HL-60 (cell line): ENCODE data around the gene COQ8B.

Experiments used
- DNase-seq, 2 experiments: peaks; one replicate each; pipeline ENCODE4 v3.0.0-alpha.2; 2010 to 2020; ENCODE audit warnings: low read depth in 1 of 2, low spot score in 1 of 2
- H3K27ac ChIP-seq: fragments of 250-450 bp; sonication (Bioruptor Pico); replicated peaks from 2 replicates; pipeline ENCODE4 v1.5.1; 2020; ENCODE audit warnings: mild to moderate bottlenecking, moderate library complexity
- H3K27me3 ChIP-seq: fragments of 250-450 bp; sonication (Bioruptor Pico); 2 replicates; pipeline ENCODE4 v1.5.1; 2021; ENCODE audit warnings: mild to moderate bottlenecking, moderate library complexity; ENCODE audit not compliant: insufficient read depth, poor library complexity, severe bottlenecking
- H3K4me3 ChIP-seq: replicated peaks from 2 replicates; pipeline ENCODE4 v1.5.1; 2011; ENCODE audit warnings: mild to moderate bottlenecking, control low read depth, low read length; ENCODE audit not compliant: insufficient read depth
- GABPA ChIP-seq: IDR thresholded peaks from 2 replicates; pipeline ENCODE4 v1.6.1; 2012; ENCODE audit warnings: low read depth
- POLR2AphosphoS5 ChIP-seq: IDR thresholded peaks from 2 replicates; pipeline ENCODE4 v1.6.1; 2012; ENCODE audit warnings: low read depth
- SPI1 ChIP-seq: IDR thresholded peaks from 2 replicates; pipeline ENCODE4 v1.6.1; 2012; ENCODE audit warnings: low read depth, mild to moderate bottlenecking, borderline replicate concordance
- TF ChIP-seq, protein P1 (sequence below): IDR thresholded peaks from one replicate; pipeline ENCODE4 v1.5.1; 2011; ENCODE audit warnings: low read length, control low read depth, inconsistent platforms; ENCODE audit not compliant: insufficient read depth
- TF ChIP-seq, protein P2 (sequence below): IDR thresholded peaks from 2 replicates; pipeline ENCODE4 v1.6.1; 2012; ENCODE audit warnings: low read depth; ENCODE audit not compliant: insufficient replicate concordance

COQ8B gene

DNA sequence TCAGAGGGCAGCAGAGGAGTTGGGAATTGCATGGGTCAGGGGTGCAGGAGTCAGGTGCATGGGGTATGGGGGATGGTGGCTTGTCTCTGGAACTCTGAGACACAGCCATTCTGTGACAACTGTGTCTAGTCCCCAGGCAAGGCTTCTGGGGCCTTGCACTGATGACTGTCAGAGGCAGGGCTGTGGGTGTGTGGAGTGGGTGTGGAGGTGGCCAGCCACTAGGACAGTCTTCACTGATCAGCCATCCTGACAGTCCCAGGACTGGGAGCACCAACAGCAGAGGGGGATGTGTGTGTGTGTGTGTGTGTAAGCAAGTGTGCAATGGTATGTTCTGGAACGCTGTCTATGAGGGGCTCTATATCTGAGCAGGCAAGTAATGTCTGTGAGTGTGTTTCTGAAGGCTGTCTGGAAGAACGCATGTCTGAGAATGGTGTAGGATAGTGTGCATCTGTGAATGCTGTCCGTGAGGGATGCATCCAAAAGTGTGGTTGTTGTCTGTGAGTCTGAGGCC is 31.6 kb downstream of the COQ8B start:
- no peak for DNase-seq
- Histone ChIP-seq H3K27me3 (no peaks in the 10 kb centered on the region), H3K27ac (no peak overlapping the region), H3K4me3 (no peak overlapping the region)
- no peak for TF ChIP-seq SPI1
- no peak for TF ChIP-seq GABPA
- TF ChIP-seq, protein P1, sequence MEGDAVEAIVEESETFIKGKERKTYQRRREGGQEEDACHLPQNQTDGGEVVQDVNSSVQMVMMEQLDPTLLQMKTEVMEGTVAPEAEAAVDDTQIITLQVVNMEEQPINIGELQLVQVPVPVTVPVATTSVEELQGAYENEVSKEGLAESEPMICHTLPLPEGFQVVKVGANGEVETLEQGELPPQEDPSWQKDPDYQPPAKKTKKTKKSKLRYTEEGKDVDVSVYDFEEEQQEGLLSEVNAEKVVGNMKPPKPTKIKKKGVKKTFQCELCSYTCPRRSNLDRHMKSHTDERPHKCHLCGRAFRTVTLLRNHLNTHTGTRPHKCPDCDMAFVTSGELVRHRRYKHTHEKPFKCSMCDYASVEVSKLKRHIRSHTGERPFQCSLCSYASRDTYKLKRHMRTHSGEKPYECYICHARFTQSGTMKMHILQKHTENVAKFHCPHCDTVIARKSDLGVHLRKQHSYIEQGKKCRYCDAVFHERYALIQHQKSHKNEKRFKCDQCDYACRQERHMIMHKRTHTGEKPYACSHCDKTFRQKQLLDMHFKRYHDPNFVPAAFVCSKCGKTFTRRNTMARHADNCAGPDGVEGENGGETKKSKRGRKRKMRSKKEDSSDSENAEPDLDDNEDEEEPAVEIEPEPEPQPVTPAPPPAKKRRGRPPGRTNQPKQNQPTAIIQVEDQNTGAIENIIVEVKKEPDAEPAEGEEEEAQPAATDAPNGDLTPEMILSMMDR, result no peak
- TF ChIP-seq, protein P2, sequence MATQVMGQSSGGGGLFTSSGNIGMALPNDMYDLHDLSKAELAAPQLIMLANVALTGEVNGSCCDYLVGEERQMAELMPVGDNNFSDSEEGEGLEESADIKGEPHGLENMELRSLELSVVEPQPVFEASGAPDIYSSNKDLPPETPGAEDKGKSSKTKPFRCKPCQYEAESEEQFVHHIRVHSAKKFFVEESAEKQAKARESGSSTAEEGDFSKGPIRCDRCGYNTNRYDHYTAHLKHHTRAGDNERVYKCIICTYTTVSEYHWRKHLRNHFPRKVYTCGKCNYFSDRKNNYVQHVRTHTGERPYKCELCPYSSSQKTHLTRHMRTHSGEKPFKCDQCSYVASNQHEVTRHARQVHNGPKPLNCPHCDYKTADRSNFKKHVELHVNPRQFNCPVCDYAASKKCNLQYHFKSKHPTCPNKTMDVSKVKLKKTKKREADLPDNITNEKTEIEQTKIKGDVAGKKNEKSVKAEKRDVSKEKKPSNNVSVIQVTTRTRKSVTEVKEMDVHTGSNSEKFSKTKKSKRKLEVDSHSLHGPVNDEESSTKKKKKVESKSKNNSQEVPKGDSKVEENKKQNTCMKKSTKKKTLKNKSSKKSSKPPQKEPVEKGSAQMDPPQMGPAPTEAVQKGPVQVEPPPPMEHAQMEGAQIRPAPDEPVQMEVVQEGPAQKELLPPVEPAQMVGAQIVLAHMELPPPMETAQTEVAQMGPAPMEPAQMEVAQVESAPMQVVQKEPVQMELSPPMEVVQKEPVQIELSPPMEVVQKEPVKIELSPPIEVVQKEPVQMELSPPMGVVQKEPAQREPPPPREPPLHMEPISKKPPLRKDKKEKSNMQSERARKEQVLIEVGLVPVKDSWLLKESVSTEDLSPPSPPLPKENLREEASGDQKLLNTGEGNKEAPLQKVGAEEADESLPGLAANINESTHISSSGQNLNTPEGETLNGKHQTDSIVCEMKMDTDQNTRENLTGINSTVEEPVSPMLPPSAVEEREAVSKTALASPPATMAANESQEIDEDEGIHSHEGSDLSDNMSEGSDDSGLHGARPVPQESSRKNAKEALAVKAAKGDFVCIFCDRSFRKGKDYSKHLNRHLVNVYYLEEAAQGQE, result no peak

DNA sequence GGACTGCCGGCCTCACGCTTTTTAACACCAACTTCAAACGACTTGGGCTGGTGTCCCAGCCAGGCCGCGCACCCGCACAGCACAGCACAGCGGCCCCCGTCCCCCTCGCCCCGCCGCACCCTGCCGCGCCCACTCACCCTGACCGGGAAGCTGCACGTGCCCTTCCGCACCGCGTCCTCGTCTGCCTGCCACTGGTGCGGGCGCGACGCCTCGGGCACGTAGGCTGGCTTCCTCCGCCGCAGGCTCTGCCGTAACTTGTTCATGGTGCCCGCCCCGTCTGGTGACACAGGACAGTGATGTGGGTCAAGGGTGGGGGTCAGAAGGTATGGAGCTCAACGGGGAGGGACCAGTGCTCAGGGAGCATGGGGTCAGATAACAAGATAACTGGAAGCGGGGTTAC is 32.4 kb downstream of the COQ8B start:
- no peak for TF ChIP-seq POLR2AphosphoS5
- TF ChIP-seq SPI1, result no peak
- TF ChIP-seq, protein P2, result no peak
- TF ChIP-seq, protein P1, result no peak
- no peak for TF ChIP-seq GABPA
- H3K27ac ChIP-seq, result no peak overlapping the region
- H3K4me3 ChIP-seq, result no peak overlapping the region
- DNase-seq, result no peak
- H3K27me3 ChIP-seq, result no peaks in the 10 kb centered on the region

DNA sequence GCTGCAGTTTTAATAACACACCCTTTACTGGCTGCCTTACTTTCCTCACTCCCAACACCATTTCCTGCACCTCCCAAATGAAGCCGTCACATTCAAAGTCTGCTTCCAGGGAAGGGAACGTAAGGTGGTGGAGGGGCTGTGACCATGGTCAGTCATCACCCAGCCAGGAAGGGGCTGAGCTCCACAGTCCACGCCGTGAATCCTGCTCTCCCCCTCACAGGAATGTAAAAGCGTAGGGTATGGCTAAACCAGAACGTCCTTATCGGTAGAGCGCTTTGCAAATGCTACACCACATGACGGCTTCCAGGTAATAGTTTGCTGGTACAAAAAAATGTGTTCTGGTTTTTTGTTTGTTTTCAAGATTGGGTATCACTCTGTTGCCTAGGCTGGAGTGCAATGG is 33.2 kb downstream of the COQ8B start:
- Histone ChIP-seq H3K27ac (no peak overlapping the region), H3K4me3 (no peak overlapping the region), H3K27me3 (no peaks in the 10 kb centered on the region)
- TF ChIP-seq, protein P2, result no peak
- TF ChIP-seq, protein P1, result no peak
- TF ChIP-seq SPI1, result no peak
- TF ChIP-seq GABPA, result no peak
- TF ChIP-seq POLR2AphosphoS5, result no peak
- DNase-seq, result no peak
